SK-N-SH (cell line): ENCODE measurements around the gene CDKL5. TPM values are rescaled to one million over a fixed set of nuclear protein-coding genes. Genes with fewer than 3 reads are reported as not detected.

Source experiments
- CTCF ChIA-PET: fragments of 300-600, 350-600 bp; formaldehyde crosslinking; extraction: SDS; loops from one replicate; lab custom pipeline; 2021; lab: Yijun Ruan, JAX
- POLR2A ChIA-PET: fragments of 350-600 bp; sonication (Branson Sonifier 250); formaldehyde crosslinking; extraction: SDS; loops from one replicate; lab custom pipeline; 2020; ENCODE audit warnings: antibody characterized with exemption, inconsistent platforms; lab: Yijun Ruan, JAX
- DNase-seq: peaks from one replicate; pipeline ENCODE4 v3.0.0; 2012
- H2AFZ ChIP-seq: fragments of 200-600 bp; sonication (generic); 2 replicates; pipeline ENCODE4 v1.8.1; 2016; ENCODE audit warnings: antibody characterized with exemption, mild to moderate bottlenecking, low read depth
- H3F3A ChIP-seq: fragments of 200-600 bp; sonication (generic); replicated peaks from 2 replicates; pipeline ENCODE3; 2016; ENCODE audit warnings: antibody characterized with exemption, mild to moderate bottlenecking; ENCODE audit not compliant: insufficient read depth
- H3K27ac ChIP-seq, 2 experiments: fragments of 200-500 bp in 1 of 2; fragments of 200-600 bp in 1 of 2; sonication (Bioruptor generic) in 1 of 2; sonication (generic), shearing (Covaris generic) in 1 of 2; 2 replicates each; pipeline versions ENCODE4 v1.5.1 to v1.6.1; 2014 to 2016; ENCODE audit warnings: low read depth in 2 of 2, inconsistent platforms in 1 of 2, low read length in 1 of 2, mild to moderate bottlenecking in 1 of 2, mixed read lengths in 1 of 2
- H3K27me3 ChIP-seq: fragments of 200-600 bp; sonication (generic), shearing (Covaris generic); 2 replicates; pipeline ENCODE4 v1.6.1; 2016; ENCODE audit warnings: mixed run types; ENCODE audit not compliant: insufficient read depth
- H3K36me3 ChIP-seq, 2 experiments: fragments of 200-500 bp in 1 of 2; fragments of 200-600 bp in 1 of 2; sonication (Bioruptor generic) in 1 of 2; sonication (generic) in 1 of 2; replicated peaks in 1 of 2; 2 replicates each; pipeline versions ENCODE3 to v1.5.1; 2014 to 2016; ENCODE audit warnings: low read length in 1 of 2, mild to moderate bottlenecking in 1 of 2; ENCODE audit not compliant: insufficient read depth in 2 of 2, control insufficient read depth in 1 of 2
- H3K4me1 ChIP-seq, 2 experiments: fragments of 200-500 bp in 1 of 2; fragments of 200-600 bp in 1 of 2; sonication (Bioruptor generic) in 1 of 2; sonication (generic), shearing (Covaris generic) in 1 of 2; 2 replicates each; pipeline versions ENCODE4 v1.5.1 to v1.6.1; 2014 to 2016; ENCODE audit warnings: low read depth in 1 of 2, low read length in 1 of 2, mixed run types in 1 of 2; ENCODE audit not compliant: insufficient read depth in 2 of 2, control insufficient read depth in 1 of 2
- H3K4me2 ChIP-seq: fragments of 200-600 bp; sonication (generic), shearing (Covaris generic); 2 replicates; pipeline ENCODE4 v1.6.1; 2017; ENCODE audit warnings: mixed run types
- H3K4me3 ChIP-seq, 2 experiments: fragments of 200-500 bp in 1 of 2; fragments of 200-600 bp in 1 of 2; sonication (Bioruptor generic) in 1 of 2; sonication (generic), shearing (Covaris generic) in 1 of 2; 2 replicates each; pipeline versions ENCODE4 v1.5.1 to v1.8.1; 2014 to 2016; ENCODE audit warnings: low read depth in 2 of 2, inconsistent platforms in 1 of 2, low read length in 1 of 2, mild to moderate bottlenecking in 1 of 2, mixed read lengths in 1 of 2, moderate library complexity in 1 of 2
- H3K79me2 ChIP-seq: fragments of 200-600 bp; sonication (generic); 2 replicates; pipeline ENCODE4 v1.8.1; 2017; ENCODE audit warnings: mild to moderate bottlenecking; ENCODE audit not compliant: insufficient read depth
- H3K9ac ChIP-seq: fragments of 200-600 bp; sonication (generic); 2 replicates; pipeline ENCODE4 v1.6.1; 2017; ENCODE audit warnings: mixed run types
- H3K9me2 ChIP-seq: fragments of 200-600 bp; sonication (generic); 2 replicates; pipeline ENCODE4 v1.6.1; 2017; ENCODE audit warnings: mixed run types
- H3K9me3 ChIP-seq: fragments of 200-600 bp; sonication (generic); 2 replicates; pipeline ENCODE4 v1.6.1; 2017; ENCODE audit warnings: mixed run types, mild to moderate bottlenecking, moderate library complexity
- H4K20me1 ChIP-seq: fragments of 200-600 bp; sonication (generic); 2 replicates; pipeline ENCODE4 v1.6.1; 2017; ENCODE audit warnings: mild to moderate bottlenecking, mixed run types; ENCODE audit not compliant: insufficient read depth
- CHD2 ChIP-seq: fragments of 150-350 bp; IDR thresholded peaks from 2 replicates; pipeline ENCODE4 v1.6.1; 2018; ENCODE audit warnings: low read length; ENCODE audit not compliant: partially characterized antibody
- GABPA ChIP-seq: IDR thresholded peaks from 2 replicates; pipeline ENCODE4 v1.4.0; 2012; ENCODE audit warnings: low read depth, mild to moderate bottlenecking
- NFIC ChIP-seq: IDR thresholded peaks from 2 replicates; pipeline ENCODE4 v1.4.0; 2012; ENCODE audit warnings: borderline replicate concordance
- NRF1 ChIP-seq: IDR thresholded peaks from 2 replicates; pipeline ENCODE4 v1.6.1; 2012; ENCODE audit warnings: low read depth, mild to moderate bottlenecking, low read length
- POLR2AphosphoS5 ChIP-seq: IDR thresholded peaks from 2 replicates; pipeline ENCODE4 v1.6.1; 2012; ENCODE audit warnings: low read depth, low read length
- RAD21 ChIP-seq: IDR thresholded peaks from 2 replicates; pipeline ENCODE4 v1.6.1; 2012; ENCODE audit warnings: mild to moderate bottlenecking, low read length
- RCOR1 ChIP-seq: fragments of 150-350 bp; IDR thresholded peaks from 2 replicates; pipeline ENCODE4 v1.6.1; 2017; ENCODE audit warnings: antibody characterized with exemption, low read length
- RFX5 ChIP-seq: IDR thresholded peaks from 2 replicates; pipeline ENCODE4 v1.6.1; 2012; ENCODE audit warnings: mild to moderate bottlenecking, improper control_type of control experiment, low read length
- SIN3A ChIP-seq: IDR thresholded peaks from 2 replicates; pipeline ENCODE4 v1.6.1; 2012; ENCODE audit warnings: low read depth, mild to moderate bottlenecking, low read length, moderate library complexity, borderline replicate concordance
- WGBS: methylation state at CpG from one replicate; pipeline ENCODE4 v1.1.6; 2017; ENCODE audit warnings: low lambda C conversion rate; 5-methylcytosine and 5-hydroxymethylcytosine counted together
- polyA plus RNA-seq, 3 experiments: library from polyadenylated mRNA; depleted of rRNA; stranded (reverse); fragments of >200 nt; gene quantifications; 2 replicates each; pipeline ENCODE4 v1.2.3, GENCODE V29; 2012
- TF ChIP-seq, protein P1 (sequence below): fragments of 150-350 bp; IDR thresholded peaks from 2 replicates; pipeline ENCODE4 v1.6.1; 2016; ENCODE audit warnings: mild to moderate bottlenecking, low read depth, low read length
- TF ChIP-seq, protein P2 (sequence below): IDR thresholded peaks from 2 replicates; pipeline ENCODE4 v1.6.1; 2012; ENCODE audit warnings: mild to moderate bottlenecking, low read depth, low read length, moderate library complexity
- TF ChIP-seq, protein P3 (sequence below): fragments of 150-350 bp; IDR thresholded peaks from 2 replicates; pipeline ENCODE4 v1.6.1; 2017; ENCODE audit warnings: antibody characterized with exemption, low read length, low read depth, borderline replicate concordance
- TF ChIP-seq, protein P4 (sequence below): fragments of 200-600 bp; sonication (generic); IDR thresholded peaks from 2 replicates; pipeline ENCODE4 v1.6.1; 2017; ENCODE audit warnings: antibody characterized with exemption, mild to moderate bottlenecking, moderate library complexity
- TF ChIP-seq, protein P5 (sequence below): IDR thresholded peaks from 2 replicates; pipeline ENCODE4 v1.4.0; 2012; ENCODE audit warnings: low read depth
- TF ChIP-seq, protein P6 (sequence below): IDR thresholded peaks from 2 replicates; pipeline ENCODE4 v1.4.0; 2012; ENCODE audit warnings: low read depth, borderline replicate concordance
- TF ChIP-seq, protein P7 (sequence below): IDR thresholded peaks from 2 replicates; pipeline ENCODE4; 2012

CDKL5 gene
- polyA plus RNA-seq, 1 of the 3 experiments (the other 2 are of a cell fraction): 1.3 TPM

DNA sequence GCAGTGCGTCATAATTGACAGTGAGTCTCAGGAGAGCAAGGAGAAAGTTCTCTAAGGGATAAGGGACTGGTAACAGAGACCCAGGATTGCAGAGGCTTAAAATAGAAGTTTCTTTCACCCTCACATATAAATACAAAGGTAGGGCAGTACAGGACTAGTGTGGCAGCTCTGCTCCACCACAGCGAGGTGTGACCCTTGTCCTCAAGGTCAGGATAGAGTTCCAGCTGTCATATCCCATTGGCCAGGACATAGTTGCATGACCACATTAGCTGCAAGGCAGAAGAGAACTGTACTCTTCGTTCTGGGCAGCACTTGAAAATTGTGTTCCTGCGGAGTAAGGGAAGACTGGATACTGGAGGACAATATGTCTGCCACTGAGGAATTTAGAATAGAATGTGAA is 152.0 kb downstream of the CDKL5 start:
- no peak overlapping the region for H3K4me3 ChIP-seq
- CTCF ChIA-PET: no interaction called here
- no peaks in the 10 kb centered on the region for H4K20me1 ChIP-seq
- WGBS: 55% methylated on average over 4 of the region's 4 CpGs
- H3K79me2 ChIP-seq: no peaks in the 10 kb centered on the region
- H3K4me2 ChIP-seq: no peak overlapping the region
- no peak overlapping the region for H3K9ac ChIP-seq
- no peaks in the 10 kb centered on the region for H3F3A ChIP-seq
- H3K4me1 ChIP-seq: peaks cover 6% of the 10 kb centered on the region in 2 experiments; a peak in 3 of 4 replicates
- no peak overlapping the region for H2AFZ ChIP-seq
- no peaks in the 10 kb centered on the region for H3K9me3 ChIP-seq
- TF ChIP-seq CHD2 (no peak), NRF1 (no peak)
- TF ChIP-seq, all 33 proteins: peak for 0
- Histone ChIP-seq H3K27ac (no peak overlapping the region), H3K27me3 (no peaks in the 10 kb centered on the region), H3K9me2 (no peaks in the 10 kb centered on the region), H3K36me3 (peaks cover 7 to 14% of the 10 kb centered on the region in 2 experiments)
- DNase-seq: no peak
- POLR2A ChIA-PET: no interaction called here

DNA sequence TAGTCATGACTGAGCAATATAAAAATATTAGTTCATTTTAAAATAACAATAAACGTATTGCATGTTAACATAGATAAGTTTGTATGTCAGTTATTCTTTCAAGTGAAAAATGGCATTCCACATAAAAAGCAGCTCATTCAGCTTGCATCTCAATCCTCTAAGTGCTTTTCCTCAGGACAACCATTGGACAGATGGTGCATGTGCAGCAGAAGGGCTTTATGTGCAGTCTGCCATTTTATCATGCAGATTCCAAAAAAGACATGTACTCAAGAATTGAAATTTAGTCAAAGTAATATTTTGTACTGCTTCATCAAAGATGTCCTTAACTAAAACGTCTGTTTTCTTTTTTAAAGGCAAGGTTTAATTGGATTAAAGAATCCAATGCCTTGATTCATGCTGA is 153.1 kb downstream of the CDKL5 start:
- Histone ChIP-seq H3K27me3 (no peaks in the 10 kb centered on the region), H3K4me1 (peaks cover 7 to 14% of the 10 kb centered on the region in 2 experiments; a peak in 3 of 4 replicates), H3K9me3 (no peaks in the 10 kb centered on the region), H3K4me2 (no peak overlapping the region), H2AFZ (no peak overlapping the region), H3K79me2 (no peaks in the 10 kb centered on the region), H3K36me3 (peaks cover 7 to 14% of the 10 kb centered on the region in 2 experiments), H4K20me1 (no peaks in the 10 kb centered on the region), H3F3A (no peaks in the 10 kb centered on the region), H3K4me3 (no peak overlapping the region), H3K9ac (no peak overlapping the region), H3K27ac (no peak overlapping the region), H3K9me2 (no peaks in the 10 kb centered on the region)
- CTCF ChIA-PET: no interaction called here
- POLR2A ChIA-PET: no interaction called here
- no peak for DNase-seq
- WGBS: 42% methylated on average over 2 of the region's 2 CpGs
- no peak for TF ChIP-seq POLR2AphosphoS5
- TF ChIP-seq, protein P1, sequence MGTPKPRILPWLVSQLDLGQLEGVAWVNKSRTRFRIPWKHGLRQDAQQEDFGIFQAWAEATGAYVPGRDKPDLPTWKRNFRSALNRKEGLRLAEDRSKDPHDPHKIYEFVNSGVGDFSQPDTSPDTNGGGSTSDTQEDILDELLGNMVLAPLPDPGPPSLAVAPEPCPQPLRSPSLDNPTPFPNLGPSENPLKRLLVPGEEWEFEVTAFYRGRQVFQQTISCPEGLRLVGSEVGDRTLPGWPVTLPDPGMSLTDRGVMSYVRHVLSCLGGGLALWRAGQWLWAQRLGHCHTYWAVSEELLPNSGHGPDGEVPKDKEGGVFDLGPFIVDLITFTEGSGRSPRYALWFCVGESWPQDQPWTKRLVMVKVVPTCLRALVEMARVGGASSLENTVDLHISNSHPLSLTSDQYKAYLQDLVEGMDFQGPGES: no peak
- TF ChIP-seq, protein P2, sequence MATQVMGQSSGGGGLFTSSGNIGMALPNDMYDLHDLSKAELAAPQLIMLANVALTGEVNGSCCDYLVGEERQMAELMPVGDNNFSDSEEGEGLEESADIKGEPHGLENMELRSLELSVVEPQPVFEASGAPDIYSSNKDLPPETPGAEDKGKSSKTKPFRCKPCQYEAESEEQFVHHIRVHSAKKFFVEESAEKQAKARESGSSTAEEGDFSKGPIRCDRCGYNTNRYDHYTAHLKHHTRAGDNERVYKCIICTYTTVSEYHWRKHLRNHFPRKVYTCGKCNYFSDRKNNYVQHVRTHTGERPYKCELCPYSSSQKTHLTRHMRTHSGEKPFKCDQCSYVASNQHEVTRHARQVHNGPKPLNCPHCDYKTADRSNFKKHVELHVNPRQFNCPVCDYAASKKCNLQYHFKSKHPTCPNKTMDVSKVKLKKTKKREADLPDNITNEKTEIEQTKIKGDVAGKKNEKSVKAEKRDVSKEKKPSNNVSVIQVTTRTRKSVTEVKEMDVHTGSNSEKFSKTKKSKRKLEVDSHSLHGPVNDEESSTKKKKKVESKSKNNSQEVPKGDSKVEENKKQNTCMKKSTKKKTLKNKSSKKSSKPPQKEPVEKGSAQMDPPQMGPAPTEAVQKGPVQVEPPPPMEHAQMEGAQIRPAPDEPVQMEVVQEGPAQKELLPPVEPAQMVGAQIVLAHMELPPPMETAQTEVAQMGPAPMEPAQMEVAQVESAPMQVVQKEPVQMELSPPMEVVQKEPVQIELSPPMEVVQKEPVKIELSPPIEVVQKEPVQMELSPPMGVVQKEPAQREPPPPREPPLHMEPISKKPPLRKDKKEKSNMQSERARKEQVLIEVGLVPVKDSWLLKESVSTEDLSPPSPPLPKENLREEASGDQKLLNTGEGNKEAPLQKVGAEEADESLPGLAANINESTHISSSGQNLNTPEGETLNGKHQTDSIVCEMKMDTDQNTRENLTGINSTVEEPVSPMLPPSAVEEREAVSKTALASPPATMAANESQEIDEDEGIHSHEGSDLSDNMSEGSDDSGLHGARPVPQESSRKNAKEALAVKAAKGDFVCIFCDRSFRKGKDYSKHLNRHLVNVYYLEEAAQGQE: no peak
- TF ChIP-seq, protein P3, sequence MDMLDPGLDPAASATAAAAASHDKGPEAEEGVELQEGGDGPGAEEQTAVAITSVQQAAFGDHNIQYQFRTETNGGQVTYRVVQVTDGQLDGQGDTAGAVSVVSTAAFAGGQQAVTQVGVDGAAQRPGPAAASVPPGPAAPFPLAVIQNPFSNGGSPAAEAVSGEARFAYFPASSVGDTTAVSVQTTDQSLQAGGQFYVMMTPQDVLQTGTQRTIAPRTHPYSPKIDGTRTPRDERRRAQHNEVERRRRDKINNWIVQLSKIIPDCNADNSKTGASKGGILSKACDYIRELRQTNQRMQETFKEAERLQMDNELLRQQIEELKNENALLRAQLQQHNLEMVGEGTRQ: no peak
- TF ChIP-seq, protein P4, sequence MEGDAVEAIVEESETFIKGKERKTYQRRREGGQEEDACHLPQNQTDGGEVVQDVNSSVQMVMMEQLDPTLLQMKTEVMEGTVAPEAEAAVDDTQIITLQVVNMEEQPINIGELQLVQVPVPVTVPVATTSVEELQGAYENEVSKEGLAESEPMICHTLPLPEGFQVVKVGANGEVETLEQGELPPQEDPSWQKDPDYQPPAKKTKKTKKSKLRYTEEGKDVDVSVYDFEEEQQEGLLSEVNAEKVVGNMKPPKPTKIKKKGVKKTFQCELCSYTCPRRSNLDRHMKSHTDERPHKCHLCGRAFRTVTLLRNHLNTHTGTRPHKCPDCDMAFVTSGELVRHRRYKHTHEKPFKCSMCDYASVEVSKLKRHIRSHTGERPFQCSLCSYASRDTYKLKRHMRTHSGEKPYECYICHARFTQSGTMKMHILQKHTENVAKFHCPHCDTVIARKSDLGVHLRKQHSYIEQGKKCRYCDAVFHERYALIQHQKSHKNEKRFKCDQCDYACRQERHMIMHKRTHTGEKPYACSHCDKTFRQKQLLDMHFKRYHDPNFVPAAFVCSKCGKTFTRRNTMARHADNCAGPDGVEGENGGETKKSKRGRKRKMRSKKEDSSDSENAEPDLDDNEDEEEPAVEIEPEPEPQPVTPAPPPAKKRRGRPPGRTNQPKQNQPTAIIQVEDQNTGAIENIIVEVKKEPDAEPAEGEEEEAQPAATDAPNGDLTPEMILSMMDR: no peak
- no peak for TF ChIP-seq RFX5
- TF ChIP-seq, protein P5, sequence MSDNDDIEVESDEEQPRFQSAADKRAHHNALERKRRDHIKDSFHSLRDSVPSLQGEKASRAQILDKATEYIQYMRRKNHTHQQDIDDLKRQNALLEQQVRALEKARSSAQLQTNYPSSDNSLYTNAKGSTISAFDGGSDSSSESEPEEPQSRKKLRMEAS: no peak
- no peak for TF ChIP-seq RCOR1
- TF ChIP-seq, protein P6, sequence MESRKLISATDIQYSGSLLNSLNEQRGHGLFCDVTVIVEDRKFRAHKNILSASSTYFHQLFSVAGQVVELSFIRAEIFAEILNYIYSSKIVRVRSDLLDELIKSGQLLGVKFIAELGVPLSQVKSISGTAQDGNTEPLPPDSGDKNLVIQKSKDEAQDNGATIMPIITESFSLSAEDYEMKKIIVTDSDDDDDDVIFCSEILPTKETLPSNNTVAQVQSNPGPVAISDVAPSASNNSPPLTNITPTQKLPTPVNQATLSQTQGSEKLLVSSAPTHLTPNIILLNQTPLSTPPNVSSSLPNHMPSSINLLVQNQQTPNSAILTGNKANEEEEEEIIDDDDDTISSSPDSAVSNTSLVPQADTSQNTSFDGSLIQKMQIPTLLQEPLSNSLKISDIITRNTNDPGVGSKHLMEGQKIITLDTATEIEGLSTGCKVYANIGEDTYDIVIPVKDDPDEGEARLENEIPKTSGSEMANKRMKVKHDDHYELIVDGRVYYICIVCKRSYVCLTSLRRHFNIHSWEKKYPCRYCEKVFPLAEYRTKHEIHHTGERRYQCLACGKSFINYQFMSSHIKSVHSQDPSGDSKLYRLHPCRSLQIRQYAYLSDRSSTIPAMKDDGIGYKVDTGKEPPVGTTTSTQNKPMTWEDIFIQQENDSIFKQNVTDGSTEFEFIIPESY: no peak
- TF ChIP-seq, protein P7, sequence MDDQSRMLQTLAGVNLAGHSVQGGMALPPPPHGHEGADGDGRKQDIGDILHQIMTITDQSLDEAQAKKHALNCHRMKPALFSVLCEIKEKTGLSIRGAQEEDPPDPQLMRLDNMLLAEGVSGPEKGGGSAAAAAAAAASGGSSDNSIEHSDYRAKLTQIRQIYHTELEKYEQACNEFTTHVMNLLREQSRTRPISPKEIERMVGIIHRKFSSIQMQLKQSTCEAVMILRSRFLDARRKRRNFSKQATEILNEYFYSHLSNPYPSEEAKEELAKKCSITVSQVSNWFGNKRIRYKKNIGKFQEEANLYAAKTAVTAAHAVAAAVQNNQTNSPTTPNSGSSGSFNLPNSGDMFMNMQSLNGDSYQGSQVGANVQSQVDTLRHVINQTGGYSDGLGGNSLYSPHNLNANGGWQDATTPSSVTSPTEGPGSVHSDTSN: no peak
- TF ChIP-seq NFIC: no peak
- no peak for TF ChIP-seq GABPA
- no peak for TF ChIP-seq RAD21
- no peak for TF ChIP-seq SIN3A
- TF ChIP-seq CHD2: no peak
